GM20431 (cell line): ENCODE results near the gene SPDYC.

ENCODE experiments used
- in situ Hi-C: fragments of 300-500 bp; cut with MseI, MboI; formaldehyde crosslinking; loops from one replicate; pipeline ENCODE4 v1.15.0; 2020; ENCODE audit warnings: low sequenced_read_pairs; ENCODE audit not compliant: unreplicated experiment

The SPDYC gene, protein sequence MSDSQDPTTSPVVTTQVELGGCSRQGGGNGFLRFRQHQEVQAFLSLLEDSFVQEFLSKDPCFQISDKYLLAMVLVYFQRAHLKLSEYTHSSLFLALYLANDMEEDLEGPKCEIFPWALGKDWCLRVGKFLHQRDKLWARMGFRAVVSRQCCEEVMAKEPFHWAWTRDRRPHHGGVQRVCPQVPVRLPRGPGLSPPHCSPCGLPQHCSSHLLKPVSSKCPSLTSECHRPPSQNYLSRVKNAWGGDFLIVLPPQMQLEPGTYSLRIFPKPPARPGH

DNA sequence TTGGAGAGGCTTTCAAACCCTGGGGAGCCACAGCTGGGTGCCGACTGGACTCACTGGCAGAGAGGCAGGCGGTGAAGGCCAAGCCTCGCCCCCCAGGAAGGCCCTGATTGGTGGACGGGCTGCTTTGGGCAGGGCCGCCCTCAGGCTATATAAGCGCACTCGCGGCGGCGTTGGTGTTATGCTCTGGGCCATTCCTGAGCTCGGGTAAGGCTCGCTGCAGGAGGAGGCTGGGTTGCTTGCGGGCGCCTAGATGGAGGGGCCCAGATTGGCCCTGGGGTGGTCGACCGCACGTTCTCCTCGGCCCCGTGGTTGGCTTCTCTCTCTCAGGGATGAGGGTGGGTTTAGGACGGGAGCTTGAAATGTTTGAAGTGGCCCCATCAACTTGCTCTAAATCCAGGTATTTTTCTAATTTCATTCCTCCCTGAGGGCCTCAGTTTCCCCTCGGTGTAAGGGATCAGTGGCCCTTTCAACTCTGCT, at the start of gene SPDYC:
Gene SPDYC, plus strand, starts transcription at position 176 of the 477 bp plus-strand sequence. CDS start 1,125 bp downstream, outside the sequence.
- in situ Hi-C loops: no loop called here

DNA sequence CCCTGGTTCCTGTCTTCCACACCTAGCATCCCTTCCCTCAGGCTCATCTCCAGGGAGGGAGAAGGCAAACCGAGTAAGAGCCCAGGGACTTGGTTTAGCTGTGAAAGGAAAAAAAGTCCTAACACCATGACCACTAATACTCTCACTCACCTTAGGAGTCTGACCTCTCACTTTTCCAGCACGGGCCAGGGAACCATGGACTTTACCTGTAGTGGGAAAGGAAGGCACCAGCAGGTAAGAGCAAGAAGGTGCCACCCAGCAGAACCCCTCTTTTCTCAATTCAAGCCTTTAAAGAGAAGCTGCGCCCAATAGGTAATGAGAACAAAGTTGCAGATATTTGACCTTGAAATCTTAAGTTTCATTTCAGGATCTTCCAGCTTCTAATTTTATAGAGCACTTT, 49.2 kb upstream of the SPDYC start:
- in situ Hi-C loops: no loop called here

DNA sequence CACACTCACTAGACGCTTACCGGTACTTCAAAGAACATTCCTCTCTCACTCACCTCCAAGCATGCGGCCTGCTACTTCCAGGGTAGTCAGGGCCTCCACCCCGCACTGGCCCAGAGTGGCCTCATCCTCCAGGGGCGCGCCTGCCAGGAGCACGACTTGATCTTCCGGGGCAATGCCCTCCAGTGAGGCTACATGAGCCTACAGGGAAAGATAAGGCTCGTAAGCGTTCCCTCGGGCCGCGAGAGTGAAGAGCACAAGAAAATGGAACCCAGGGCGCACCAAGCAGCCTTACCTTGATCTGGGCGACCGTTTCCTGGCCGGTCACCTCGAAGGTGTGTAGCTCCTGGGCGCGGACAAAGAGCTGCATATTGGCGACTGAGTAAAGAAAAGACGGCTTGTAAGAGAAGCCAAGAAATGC, 48.6 kb upstream of the SPDYC start:
- in situ Hi-C loops: no loop called here

DNA sequence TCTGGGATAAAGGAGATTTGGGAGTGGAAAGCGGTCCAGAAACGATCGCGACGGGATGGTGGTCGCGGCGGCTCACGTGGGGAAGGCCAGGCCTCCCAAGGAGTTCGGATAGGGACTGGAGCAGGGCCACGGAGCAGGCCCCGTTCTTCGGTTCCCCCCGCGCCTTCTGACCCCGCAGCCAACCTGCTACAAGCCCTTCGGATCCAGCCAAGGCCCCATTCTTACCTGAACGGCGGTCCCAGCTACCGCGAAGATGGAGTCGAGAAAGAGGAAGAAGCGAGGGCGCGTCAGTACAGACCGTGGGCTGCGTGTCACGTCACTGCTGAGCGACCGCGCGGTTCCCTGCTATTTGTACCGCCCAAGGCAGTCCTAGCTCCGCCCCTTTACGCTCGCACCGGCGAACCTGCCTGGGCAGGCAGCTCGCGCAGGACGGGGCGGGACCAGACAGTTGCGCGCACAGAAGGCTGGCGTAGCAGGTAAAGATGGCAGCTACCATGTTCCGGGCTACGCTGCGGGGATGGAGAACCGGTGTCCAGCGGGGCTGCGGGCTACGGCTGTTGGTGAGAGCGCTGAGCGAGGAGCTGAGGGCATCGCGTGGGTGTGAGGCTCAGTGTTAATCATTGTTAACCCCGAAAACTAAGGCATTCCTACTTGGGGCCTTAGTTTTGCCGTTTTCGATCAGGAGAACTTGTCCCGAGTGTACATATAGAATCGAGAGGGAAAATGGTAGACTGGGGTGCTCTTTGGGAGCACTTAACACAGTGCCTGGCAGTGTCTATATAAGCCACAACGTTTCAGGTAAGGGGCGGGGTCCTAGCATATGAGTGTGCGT, 48.0 kb upstream of the SPDYC start, which contains the start of the genes FAU and MRPL49:
Gene FAU, minus strand, starts transcription at position 270 of the 832 bp plus-strand sequence. CDS start 321 bp downstream, outside the sequence.
Gene MRPL49, plus strand, starts transcription at position 457 of the 832 bp plus-strand sequence. Its CDS starts 26 bp downstream, at position 483.
- in situ Hi-C loops: no loop called here

DNA sequence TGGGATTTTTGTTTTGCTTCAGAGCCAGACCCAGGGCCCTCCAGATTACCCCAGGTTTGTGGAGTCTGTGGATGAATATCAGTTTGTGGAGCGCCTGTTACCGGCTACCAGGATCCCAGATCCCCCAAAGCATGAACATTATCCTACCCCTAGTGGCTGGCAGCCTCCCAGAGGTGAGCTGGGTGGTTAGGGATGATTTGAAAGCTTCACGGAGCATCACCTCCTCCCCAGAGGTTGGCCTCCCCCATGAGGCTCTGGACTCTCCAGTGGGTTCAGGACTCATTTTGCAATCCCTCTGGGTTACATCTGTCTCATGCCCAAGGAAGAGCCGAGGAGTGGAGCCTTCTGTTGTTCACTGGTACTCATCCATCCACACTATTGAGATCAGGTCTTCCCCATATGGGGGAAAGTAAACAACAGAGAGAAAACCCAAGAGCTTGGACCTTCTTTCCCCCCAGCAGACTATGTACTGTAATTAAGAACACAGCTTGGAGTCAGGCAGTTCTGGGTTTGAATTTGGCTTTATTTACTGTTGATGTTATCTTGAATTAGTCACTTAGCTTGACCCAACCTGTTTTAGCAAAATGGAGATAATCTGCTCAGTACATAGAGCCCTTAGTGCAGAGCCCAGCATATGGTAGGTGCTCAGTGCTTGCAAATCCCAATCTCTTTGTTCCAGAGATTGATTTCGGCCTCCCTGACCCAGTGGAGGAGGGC, 45.4 kb upstream of the SPDYC start:
- in situ Hi-C loops: no loop called here

DNA sequence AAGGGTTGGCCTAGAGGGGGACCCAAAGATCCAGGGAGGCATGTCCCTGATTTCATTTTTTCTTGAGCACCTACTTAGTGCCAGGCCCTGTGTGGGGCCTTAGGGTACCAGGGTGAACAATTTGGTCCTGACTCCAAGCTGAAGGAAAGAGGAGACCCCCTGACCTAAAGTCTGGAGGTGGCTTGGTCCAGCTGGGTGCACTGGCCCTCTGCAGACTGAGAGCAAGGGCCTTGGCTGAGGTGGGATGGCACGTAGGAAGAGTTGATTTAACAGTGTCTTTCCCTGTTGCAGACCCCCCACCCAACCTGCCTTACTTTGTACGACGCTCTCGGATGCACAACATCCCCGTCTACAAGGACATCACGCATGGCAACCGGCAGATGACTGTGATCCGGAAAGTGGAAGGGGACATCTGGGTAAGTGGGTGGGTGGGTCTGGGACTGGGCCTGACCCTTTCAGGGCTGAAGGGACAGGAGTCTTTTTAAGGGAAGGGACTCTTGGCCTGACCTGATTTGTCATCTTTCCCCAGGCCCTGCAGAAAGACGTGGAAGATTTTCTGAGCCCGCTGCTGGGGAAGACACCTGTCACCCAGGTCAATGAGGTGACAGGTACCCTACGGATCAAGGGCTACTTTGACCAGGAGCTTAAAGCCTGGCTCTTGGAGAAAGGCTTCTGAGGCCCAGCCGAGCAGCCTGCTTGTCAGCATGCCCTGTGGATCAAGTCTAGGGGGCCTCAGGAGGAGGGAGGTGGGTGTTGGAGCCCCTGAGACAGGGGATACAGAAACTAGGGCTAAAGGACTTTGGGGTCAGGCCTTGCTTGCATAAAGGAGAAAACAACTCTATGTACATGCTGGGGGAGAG, 44.6 kb upstream of the SPDYC start:
- in situ Hi-C loops: no loop called here

DNA sequence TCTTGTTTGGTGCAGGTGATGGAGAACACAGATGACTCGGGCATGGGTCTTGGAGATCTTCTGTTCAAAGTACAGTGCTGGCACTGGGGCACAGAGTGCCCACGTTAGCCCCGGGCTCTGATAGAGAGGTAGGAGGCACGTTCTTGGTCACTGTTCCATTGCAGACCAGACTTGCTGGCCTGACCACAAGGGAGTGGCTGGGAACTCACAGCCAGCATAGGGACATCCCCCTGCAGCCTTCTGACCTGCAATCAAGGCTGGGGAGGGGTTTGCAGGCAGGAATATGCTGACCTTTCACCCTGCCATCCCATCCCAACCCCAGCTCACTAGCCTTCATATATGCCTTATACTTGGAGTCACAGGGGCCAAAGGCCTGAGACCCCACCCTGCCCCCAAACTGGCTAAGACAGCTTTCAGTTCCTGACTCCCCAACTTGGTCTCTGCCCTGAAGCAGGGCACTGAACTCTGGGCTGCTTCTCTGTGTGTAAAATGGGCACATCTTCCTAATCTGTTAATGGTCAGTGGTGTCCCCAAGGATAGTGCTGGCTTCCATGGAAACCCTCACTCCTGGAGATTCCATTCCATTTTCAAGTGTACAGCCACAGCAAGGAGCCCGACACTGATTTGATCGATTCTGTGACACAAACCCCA, 43.3 kb upstream of the SPDYC start:
- in situ Hi-C loops: no loop called here

DNA sequence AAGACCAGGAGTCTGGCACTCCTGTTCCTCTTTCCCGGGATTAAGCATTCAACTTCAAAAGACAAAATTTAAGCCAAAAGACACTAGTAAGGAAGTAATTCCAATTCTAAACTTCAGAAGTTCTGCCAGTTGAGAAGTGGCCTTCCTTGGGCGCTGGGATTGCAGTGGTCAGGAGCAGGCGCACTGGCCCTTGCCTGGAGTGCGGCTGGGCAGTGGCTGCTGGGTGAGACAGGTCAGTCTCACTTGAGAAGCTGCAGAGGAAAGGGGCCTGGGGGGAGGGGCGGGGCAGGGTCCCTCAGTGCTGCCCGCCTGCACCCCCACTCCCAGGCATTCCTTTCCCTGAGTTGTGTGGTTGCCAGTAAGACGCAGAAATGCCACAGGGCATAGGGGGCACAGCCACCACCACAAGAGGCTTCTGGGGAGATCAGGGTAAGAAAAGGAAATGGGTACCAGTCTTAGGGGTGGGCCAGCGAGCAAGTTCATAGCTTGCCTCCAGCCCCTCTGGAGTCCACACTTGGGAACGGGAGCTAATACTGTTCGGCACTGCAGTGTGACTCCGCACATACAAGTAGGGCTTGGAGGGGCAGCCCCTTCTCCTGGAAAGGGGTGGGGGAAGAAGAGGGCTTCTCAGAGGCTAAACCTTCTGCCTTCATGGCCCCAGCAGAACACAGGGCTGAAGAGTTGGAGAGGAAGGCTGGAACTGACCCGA, 42.4 kb upstream of the SPDYC start:
- in situ Hi-C loops: no loop called here

DNA sequence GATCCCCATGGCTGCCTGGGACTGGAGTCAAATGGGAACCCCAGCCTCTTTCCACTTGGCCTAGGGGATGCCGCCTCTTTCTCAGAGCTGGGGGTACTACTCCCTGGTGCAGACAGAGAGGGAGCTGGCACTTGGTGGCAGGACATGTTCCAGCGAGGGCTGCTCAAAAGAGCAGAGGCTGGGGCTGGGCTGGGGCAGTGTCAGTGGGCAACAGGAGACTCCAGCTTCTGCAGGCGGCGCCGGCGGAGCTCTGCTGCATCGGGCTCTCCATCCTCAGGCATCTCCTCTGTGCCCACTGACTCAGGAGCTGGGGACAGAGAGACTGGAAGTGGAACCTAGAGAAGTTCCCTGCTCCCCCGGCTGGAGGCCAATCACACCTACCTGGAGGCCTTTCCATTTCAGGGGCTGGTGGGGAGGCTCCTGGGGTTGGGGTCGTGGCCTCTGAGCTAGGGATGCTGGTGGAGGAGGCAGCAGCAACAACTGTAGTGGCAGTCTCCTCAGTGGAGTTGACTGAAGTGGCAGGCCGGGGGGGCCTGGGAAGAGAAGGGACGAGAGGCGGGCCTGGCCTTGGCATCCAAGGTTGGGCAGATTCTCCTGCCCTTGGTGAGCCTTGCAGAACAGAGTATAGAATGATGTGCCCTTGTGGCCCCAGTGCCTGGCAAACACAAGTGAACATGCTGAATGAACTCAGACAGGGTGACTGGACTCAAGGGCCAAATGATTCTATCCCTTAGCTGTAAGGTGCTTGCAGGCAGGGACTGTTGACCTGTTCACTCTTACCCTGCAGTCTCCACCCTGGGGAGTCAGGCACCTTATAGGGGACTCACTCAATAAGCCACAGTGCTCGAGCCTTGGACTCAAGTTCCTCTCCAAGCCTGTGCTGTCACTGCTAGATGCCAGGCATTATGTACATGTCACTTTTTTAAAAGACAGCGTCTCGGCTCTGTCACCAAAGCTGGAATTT, 41.6 kb upstream of the SPDYC start:
- in situ Hi-C loops: no loop called here

DNA sequence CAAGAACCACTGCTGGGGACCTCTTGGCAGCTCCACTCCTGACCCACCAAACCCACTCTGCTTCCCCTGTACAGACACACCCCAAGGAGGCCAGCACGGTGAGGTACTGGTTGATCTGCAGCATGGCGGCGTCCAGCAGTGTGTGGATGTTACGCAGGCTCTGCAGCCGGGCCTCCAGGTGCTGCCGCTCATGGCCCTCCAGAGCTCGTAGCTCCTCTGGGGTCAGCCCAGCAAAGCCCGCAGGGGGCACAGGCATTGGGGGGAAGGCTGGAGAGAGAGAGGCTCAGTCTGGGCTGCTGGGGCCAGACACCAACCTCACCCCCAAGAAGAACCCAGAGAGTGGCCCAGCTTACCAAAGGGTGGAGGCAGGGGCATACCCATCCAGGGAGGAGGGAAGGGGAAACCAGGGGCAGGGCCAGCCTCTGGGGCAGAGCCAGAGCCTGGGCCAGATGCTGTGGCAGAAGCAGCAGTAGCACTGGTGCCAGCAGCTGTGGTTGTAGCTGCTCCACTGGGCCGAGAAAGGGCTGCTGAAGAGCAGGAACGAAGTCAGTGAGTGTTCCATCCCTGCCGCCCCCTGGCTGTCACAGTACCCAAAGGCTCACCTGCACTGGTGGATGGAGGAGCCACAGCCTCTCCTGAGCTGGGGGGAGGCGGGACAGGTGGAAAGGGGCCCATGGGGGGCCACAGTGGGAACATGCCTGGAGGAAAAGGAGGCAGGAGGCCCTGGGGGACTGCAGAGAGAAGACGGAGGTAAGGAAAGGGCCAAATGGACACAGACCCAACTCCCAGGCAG, 40.2 kb upstream of the SPDYC start:
- in situ Hi-C loops: no loop called here

DNA sequence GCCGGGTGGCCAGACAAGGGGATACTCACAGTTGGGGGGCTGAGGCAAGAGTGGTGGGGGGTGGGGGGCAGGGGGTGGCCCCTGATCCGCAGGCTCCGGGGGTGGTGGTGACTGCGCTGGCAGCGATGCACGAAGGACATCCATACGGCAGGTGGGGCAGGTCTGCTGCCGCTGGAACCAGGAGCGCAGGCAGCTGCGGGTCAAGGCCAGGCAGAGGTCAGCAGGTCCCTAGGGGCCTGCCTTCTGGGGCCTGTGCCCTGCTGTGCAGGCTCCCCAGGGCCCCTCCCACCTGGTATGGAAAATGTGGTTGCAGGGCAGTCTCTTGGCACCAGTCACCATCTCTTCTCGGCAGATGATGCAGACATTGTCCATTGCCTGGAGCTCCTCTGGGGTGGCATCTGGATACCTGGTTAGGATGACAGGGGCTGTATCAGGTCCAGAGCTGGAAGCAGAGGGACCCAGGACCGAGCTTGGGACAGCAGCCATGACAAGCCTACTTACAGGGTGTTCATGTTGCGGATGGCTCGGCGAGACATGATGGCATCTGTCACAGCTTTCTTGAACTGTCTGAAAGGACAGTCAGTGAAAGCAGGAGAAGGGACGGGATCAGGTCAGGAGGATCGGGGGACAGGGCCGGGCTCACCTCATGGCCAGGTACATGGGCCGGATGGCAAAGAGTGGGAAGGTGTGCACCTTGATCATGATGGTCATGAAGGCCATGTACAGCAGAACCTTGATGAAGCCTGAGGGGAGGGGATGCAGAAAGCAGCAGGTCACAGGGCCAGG, 39.2 kb upstream of the SPDYC start:
- in situ Hi-C loops: no loop called here

DNA sequence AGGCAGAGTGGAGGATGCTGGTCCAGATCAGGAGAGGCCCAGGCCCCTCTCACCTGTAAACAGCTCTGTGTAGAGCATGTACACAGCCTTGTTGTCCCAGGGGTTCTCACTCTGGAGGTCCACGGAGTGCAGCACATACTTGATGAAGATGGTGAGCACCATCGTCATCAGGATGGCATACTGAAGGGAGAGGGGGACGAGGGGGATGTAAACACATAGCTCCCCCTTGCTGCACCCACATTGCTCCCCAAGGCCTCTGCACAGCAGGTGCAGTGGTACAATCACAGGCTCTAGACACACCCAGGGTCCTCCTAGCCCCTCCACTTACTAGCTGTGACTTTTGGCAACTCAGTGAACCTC, 38.6 kb upstream of the SPDYC start:
- in situ Hi-C loops: no loop called here

DNA sequence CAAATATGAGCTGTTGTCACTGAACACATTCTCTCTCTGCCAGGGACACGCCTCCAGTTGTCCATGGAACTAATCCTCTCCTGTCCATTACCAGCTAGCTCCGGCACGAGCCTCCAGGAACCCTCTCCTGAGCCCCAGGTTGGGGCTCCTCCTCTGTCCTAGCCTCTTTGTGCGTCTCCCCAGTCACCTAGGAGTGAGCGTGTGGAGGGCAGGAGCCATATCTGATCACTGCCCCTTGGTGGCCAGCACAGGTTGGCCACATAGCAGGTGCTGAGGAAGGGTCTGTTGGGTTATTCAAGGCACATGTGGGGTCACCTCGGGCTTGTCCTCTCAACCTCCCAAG, 38.2 kb upstream of the SPDYC start:
- in situ Hi-C loops: no loop called here

DNA sequence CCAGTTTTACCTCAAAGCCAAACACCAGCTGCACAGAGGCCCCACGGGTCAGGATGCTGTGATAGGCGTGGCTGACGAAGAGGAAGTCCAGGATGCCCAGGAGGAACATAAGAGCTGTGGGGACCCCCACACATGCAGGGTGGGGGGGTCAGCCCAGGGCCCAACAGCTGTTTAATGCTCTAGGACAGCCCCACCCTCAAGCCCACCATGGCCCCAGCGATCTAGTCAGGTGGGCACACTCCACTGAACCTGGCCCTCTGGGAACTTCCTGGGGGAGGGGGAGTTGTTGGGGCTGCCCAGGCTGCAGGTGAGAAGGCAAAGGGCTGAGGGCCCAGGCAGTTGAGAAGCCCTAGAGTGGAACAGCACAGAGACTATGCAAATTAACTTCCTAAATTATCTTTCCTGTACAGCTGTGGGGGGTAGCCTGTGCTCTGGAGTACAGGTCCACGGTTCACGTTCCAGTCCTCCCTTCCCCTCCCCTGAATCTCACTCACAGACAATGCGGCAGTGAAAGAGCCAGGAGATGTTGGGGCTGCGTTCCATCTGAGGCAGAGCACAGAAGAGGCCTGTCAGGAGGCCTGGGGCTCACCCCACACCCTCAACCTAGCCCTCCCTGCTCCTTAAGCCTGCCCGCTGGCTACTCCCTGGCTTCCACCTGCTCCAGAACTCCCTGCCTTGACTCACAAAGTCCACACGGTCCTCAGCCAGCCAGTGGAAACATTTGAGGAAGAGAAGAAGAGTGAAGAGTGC, 37.6 kb upstream of the SPDYC start:
- in situ Hi-C loops: no loop called here

DNA sequence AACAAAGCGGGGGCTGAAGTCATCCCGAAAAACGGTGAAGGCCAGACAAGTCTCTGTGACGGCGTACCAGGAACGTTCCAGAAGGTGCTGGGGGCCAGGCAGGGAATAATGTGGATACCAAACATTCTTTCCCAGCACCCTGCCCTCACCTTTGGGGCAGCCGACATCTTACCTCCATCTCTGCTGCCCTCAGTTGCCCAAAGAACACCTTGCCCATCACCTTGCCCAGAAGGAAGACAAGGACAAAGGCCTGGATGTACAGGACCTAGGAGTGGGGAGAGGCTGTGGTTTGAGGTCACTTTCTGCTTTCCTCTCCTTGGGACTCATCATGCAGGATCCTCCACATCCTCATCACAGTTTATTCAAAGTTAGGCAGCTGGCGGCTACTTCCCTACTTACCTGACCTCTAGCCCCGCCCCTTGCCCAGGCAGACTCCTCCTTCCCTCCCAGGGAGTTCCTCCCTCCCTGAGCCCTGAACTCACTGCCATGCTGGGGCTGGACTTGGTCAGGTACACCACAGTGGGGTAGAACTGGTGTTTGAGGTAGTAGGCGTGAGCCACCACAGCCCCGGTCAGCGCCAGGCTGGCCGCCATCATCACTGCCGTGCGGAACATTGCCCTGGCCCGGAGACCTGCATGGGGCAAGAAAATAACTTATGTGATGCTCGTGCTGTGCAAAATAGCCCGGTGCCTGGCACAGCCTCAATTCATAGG, 36.9 kb upstream of the SPDYC start:
- in situ Hi-C loops: no loop called here
